ENCODE results near the gene SCG2.

SCG2 gene, protein sequence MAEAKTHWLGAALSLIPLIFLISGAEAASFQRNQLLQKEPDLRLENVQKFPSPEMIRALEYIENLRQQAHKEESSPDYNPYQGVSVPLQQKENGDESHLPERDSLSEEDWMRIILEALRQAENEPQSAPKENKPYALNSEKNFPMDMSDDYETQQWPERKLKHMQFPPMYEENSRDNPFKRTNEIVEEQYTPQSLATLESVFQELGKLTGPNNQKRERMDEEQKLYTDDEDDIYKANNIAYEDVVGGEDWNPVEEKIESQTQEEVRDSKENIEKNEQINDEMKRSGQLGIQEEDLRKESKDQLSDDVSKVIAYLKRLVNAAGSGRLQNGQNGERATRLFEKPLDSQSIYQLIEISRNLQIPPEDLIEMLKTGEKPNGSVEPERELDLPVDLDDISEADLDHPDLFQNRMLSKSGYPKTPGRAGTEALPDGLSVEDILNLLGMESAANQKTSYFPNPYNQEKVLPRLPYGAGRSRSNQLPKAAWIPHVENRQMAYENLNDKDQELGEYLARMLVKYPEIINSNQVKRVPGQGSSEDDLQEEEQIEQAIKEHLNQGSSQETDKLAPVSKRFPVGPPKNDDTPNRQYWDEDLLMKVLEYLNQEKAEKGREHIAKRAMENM

DNA sequence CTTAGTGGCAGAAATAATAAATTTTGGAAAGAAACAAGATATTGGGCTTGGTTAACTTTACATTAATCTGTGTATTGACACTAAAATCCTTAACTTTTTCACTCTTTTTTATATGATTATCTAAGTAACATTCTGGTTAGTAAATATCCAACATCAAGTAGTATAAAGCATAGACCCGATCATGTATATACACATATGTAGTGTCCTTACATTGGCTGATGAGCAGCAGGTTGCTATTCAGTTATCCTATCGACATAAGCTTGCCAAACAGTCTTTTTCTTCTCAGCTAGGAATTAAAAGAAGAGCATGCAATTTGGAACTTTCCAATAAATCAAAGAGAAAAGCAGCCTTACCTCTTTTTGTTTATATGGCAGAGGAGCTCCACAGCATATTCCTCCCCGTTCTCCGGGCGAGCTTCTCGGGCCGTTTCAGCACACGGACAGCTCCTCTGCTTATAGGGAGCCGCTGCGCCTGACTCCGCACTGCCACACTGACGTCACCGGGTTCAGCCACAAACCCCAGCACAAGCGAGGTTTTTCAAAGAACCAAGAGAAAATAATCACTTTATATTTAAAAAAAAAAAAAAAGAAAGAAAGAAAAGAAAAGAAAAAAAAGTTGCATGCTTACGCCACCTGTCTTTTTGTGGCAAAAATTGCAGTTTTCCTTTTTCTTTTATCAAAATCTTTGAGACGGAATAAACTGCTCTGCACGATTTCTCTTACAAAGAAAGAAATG lies at the start of gene SCG2:
Gene SCG2 (minus strand): TSS at position 430 of the 735 bp plus-strand sequence. CDS start 3,079 bp downstream, outside the sequence.
- peak; percentile 58 for DNase-seq (ENCODE audit: low spot score)

DNA sequence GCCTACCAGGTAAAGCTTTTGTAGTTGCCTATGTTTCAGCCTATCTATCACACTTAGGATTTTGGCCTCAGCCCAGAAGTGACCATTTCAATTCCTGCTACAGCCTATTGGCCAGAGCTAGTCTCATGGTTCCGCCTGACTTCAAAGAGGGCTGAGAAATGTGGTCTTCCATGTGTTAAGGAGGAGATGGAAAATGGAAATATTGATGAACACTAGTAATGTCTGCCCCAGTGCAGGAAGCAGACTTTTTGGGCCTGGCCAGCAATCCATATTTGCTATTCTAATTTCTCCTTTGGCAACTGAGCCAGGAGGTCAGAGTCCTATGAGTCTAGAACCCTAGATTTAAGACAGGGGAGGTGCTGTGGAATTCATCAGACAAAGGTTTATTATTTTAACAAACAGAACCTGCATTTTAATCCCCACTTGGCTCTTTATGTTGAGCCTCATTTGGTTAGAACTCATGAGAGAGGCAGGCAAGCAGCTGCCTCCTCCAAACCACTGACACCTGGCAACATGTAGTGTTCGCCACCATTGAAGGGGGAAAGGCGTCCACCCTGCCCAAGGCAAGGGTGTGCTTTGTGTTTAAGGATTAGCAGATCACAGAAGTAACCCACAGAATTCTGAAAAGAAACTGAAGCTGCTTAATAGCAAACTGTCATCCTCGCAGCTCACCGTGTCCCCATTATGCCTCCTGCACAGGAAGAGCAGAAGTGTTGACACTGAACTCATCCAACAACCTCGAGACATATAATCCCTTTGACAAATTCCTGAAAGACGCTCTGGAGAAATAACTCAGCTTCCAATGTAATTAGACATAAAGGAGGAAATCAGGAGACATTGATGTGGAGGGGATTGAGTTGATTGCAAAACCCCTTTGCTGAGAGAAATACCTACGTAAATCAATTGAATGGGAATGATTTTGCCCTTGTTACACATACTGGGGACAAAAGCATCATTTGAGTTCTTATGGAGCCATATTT lies 47.7 kb upstream of the SCG2 start:
- DNase-seq (ENCODE audit: low spot score) = no peak

DNA sequence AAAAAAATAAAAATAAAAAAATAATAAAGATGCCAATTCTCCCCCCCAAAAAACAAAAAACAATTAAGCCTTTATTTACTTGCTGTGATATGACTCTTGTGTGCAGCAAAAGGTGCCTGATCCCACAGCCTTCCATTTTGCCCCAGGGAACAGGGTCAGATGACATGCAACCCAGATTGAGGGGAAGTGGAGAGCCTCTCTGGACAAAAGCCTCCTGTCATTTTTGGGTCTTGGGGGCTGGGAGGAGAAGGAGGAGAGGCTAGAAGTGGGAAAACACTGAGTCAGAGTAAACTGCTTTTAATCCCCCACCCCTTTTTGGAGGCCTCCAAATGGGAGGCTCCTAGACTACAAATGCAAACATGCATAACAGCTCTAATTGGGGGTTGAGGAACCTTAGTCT lies 46.6 kb upstream of the SCG2 start:
- no peak for DNase-seq (ENCODE audit: low spot score)

DNA sequence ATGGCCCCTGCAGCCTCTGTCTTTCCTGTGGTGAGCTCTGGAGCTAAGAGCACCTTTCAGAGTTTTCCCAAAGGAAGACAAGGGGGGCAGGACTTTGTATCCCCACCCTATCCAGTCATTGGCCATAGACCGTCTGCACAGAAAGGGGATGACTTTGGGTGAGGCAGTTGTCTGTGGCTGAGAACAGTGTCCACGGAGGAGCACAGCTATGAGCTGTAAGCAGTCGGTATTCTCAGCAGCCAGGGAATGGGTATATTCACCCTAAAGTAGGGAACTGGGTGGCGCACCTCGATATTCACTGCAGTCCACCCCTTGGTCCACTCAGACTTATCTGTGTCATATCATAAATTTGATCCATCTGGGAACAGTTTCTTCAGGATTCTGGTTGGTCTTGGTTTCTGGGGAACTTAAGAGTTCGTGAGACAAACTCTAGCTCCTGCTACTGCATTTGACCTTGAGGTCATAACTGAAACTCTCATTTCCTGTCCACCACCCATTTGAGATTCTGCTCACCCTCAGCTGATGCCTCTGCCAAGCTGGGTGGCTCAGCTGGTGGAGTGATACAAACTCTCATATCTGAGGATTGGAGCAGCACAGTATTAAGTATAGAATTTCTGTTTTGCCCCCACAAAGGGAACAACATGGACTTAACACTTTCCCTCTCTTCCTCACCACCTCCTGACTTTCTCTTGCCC lies 45.2 kb upstream of the SCG2 start:
- DNase-seq (ENCODE audit: low spot score) = no peak

DNA sequence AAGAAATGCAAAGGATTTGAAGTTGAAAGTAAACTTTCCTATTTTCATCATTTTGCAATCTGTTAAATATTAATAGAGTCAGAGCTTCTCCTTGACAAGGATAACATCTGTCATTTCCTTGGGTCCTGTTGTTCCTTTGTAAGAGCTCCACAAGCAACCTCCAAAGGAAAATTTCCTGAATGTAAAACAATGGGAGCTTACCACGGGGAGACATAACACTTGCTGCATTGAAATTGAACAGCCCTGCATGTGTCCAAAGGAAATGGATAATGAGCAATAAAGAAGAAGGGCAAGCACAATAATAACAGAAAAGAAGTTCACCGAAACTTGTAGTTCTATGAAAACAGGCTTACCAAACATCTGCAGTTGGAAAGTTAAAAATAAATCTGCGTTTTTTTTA lies 42.0 kb upstream of the SCG2 start:
- DNase-seq (ENCODE audit: low spot score) = no peak

DNA sequence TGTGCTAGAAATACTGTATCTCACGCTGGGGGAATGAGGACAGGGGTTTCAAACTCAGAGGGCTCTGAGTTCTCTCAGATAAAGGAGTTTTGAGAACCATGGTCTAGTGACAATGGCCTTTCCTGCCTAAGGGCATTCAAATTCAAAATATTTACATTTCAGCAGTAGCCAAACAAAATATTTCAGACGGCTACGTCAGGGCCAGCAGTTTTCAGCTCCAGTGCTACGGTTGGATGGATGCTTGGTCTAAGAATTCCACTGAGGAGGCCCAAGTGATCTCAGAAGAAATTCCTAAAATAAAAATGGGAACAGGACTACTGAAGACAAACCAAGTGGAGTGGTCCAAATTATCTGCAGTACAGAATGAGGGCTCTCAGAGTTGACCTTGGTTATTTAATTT lies 41.1 kb upstream of the SCG2 start:
- DNase-seq (ENCODE audit: low spot score) = no peak

DNA sequence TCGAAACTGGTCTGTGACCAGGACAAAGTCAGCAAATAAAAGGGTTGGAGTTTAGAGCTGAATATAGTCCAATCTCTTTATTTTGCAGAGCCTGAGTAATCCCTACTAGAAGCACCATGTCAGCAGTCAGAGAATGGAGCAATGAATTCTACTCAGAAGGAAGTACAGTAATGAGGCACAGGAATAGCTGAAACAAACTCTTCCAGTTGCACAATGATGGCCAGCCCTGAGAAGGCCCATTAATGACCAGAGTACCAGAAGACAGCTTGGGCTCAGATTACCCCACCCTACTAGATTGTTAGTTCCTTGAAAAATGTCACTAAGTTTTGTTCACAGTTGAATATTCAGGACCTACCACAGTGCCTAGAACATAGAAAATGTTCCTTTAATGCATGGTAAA lies 40.3 kb upstream of the SCG2 start:
- DNase-seq (ENCODE audit: low spot score) = no peak

DNA sequence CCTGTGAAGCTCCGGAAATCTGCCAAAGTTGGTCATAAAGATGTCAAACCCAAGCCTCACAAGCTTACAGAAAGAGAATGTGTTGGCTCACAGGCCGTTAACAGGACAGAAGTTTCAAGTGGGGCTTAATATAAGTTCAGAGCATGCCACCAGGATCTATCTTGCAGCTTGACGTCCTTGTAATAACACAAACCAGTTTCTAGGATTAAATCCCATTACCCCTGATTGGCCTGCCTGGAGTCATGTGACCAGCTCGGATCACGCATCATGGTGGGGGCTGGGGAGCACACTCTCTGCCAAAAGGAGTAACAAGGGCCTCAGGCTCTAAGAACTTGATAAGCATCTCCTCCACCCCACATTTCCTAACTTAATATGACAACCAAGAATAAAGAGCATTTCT lies 38.9 kb upstream of the SCG2 start:
- DNase-seq (ENCODE audit: low spot score) = no peak

DNA sequence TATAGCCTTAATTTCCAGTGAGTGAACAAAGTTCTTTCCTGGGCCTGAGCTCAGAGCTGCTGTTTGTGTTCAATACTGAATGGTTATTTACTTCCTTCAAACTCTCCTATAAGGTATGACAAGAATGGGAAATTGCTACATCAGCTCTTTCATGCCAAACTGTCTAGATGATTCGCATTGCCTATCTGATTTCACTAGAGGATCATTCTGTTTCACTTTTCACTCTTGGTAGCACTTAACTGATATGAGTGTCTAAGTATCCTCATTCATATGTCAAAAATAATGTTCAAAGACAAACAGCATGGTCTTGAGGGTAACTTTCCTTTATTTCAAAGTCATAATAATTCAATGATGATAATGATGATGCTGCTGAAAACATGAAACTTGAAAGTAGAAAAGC lies 32.9 kb upstream of the SCG2 start:
- DNase-seq (ENCODE audit: low spot score) = no peak

DNA sequence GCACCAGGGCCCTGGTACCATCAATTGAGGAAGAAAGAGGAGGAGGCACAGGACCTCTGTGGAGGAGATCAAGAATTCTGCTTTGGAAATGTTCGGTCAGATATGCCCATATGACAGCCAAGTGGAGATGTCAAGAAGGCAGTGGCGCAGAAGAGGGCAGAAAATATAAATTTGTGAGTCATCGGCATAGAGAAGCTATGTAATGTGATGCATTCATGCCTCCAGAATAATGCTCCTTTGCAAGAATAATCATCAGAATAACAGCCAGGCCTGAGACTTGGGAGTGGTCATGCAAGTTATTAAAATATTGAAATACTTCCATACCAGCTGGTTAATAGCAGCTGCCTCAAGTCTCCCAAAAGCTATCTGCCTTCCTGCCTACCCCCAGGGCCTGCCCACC lies 32.1 kb upstream of the SCG2 start:
- DNase-seq (ENCODE audit: low spot score) = no peak

DNA sequence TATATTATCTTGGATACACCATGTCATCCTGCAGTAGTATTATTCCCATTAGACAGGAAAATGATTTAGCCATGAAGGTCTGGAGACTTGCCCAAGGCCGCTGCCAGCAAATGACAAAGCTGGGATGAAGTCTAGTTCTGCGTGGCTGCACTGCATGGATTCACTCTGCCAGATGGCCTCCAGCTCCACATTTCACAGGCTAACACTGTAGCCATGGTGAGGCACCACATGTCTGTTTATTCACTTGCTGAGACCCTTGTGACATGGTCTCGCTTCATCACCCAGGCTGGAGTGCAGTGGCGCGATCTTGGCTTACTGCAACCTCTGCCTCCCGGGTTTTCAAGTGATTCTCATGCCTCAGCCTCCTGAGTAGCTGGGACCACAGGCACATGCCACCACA lies 31.5 kb upstream of the SCG2 start:
- no peak for DNase-seq (ENCODE audit: low spot score)

DNA sequence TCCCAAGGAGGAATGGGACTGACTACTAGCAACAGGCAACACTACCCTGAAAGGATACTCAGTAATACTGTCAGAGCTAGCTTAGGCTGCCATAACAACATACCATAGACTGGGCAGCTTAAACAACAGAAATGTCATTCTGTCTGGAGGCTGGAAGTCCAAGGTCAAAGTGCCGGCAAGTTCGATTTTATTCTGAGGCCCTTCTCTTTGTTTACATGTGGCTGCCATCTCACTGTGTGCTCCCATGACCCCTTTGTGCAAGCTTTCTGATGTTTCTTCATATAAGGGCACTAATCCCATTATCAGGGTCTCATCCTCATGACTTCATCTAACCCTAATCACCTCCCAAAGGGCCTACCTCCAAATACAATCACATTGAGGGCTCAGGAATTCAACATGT lies 30.7 kb upstream of the SCG2 start:
- DNase-seq (ENCODE audit: low spot score) = no peak

DNA sequence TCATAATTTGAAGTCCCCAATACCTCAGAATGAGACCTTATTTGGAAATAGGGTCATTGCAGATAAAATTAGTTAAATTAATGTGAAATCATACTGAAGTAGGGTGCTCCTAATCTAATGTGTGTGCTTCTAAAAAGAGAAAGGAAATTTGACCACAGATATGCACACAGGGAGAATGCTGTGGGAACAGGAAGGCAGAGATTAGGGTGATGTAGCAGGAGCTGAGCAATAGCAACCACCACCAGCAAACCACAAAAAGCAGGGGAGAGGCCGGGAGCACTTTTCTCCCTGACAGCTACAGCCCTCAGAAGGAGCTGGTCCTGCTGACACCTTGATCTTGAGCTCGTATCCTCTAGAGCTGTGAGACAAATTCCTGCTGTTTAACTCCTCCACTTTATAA lies 24.6 kb upstream of the SCG2 start:
- DNase-seq (ENCODE audit: low spot score) = peak; percentile 38

DNA sequence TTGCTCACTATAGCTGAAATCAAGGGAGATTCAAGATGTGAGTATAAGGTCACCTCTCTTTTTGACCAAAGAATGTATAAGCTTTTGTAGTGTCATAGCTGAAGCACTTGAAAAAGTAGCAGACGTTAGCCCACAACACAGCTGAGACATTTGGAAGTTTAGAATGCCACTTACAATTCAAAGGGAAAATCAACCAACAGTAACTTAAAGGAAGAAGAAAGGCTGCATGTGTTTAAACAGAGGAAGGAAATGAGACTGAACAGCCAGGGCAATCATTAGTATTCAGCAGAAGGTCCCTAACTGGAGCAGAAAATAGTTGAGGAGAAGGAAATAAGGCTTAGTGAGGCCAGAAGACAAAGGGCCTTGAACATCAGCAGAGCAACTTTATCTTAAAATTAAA lies 23.5 kb upstream of the SCG2 start:
- no peak for DNase-seq (ENCODE audit: low spot score)

DNA sequence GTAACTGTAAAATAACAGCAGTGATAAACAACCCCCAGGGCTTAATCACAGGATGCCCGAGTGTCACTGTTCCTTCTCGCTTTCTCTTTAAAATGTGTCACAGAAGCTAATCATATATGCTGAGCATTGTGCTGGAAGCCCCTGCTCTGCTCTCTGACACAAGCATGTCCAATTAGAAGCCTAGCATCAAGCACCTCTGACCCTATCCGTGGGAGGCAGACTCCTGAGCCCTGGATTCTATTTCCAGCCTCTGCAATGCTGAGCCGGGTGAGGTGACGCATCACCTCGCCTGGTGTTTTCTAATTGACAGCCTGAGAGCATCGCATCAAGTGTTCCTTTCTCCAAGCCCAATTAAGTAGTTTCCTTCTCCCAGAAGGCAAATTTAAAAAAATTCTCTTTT lies 19.7 kb upstream of the SCG2 start:
- no peak for DNase-seq (ENCODE audit: low spot score)

DNA sequence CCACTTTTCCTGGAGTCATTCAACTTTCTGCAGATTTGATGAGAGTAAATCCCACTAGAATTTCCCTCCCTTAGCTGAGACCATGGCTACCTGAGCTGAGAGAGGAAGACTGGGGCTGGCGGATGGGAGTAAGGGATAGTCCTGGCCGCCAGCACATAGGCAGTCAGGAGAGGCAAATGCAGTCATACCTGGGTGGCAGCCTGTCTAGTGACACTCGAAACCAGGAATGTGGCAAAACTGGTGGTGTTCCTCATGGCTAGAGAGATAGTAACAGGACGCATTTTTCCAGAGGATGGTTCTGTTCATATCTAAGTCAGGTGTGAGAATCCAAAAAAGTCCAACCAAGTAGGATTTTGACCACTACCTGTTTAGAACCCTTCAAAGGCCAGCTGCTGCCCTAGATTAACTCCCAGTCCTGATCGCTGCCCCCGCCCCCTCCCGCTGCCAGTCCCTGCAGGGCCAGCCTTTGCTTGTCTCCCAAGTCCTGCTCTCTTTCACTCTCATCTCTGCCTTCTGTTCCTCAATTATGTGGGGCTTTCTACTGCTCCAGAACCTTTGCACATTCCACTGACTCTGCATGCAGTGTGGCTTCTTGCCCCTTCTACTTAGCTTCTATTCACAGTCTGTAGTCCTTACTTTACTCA lies 17.4 kb upstream of the SCG2 start:
- DNase-seq (ENCODE audit: low spot score) = no peak

DNA sequence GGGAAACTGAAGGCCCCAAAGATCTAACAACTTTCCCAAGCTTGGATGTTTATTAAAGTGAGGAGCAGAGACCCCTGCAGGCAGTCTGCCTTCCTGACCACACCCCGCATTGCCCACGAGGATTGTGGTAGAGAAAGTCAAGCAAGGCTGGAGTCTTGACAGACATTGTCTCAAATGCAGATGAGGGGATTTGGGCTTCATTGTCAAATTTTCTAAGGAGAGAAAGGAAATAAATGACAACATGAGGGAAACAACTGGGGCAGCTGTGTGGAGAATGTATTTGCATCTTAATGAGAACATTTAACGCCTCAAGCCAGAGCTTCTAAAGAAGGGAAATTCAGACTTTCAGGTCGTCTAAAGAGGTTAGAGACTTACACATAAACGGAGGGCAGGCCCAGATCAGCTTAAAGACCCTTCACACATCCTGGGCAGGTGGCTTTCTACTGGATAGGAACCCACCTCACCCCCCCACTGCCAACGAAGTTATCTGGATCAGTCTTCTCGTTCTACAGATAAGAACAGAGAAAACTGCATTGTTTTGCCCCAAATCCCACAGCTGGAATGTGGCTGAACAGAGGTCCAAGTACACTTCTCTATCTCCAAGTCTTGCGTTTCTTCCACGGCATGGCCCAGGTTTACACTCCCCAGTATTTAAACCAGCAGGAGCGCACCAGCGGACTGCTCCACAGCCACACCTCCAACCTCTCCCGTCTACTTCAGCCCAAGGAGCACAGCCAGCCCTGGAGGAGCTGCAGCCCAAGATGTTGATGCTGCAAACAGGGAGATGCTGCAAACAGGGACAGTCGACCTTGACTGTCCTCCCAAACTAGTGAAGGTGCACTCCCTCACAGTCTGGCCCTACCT lies 16.2 kb upstream of the SCG2 start:
- no peak for DNase-seq (ENCODE audit: low spot score)

DNA sequence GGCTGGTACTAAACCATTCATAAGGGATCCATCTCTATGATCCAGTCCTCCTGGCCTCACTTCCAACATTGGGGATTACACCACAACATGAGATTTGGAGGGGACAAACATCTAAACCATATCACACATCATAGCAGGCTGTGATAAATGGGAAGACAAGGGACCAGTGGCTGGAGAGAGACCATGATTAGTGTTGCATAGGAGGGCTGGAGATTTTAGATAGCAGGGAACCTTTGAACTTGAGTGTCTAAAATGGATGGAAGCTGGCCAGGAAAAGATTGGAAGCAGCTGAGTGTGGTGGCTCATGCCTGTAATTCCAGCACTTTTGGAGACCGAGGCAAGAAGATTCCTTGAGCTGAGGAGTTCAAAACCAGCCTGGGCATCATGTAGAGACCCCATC lies 12.4 kb upstream of the SCG2 start:
- no peak for DNase-seq (ENCODE audit: low spot score)

DNA sequence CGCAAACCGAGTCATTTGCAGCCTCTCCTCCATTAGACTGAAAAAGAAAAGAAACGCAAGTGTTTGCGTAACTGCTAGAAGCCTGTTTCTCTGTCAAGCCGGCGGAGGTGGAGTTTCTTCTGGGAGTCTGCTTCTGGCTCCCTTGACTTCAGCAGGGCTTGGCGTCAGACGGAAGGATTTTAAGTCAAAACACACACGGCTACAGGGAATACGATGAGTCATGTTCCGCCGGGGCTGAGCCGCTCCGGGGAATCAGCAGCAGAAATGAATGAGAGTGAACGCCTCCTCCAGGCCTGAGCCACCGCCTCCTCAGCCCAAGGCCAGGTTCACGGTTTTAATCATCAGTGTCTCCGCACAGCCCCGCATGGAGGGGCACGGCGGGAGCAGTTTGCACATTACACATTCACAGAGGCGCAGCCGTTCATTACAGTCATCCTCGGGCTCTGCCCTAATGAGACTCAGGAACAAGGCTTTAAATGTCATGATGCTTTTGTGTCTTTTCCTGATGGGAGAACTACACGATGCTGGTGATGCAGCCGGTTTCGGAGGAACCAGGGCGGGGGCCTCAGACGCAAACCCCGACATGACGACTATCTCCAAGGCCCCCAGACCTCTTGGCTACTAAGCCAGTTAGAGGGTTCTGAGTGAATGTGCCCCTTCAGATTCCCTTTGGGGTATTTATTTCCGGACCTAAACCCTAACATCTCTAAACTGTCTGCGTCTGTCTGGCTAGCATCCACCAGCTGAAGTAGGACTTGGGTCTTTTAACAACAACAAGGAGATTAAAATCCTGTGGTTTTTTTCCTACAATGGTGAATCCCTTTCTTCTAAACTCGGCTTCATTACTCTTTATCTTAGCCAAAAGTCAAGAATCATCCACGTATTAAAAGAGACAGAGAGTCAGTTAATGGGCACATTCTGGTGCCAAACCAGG lies 11.1 kb upstream of the SCG2 start:
- DNase-seq (ENCODE audit: low spot score) = peak; percentile 56

Measured in SW480 (cell line).